ENCODE results near the gene DGKB. TPM values are rescaled to one million over a fixed set of nuclear protein-coding genes. Genes with fewer than 3 reads are reported as not detected.

The DGKB gene
- total and polyA plus RNA-seq, 5 donors: 0.16 to 1.1 (median 0.54) TPM

- intact Hi-C loops (cut with DNase I): no loop called here
- H3K27me3 ChIP-seq (ENCODE audit: control insufficient read depth, insufficient read depth): no peaks in the 10 kb centered on the region
- no peak for DNase-seq
- no peak for ATAC-seq
- no peaks in the 10 kb centered on the region for H3K9me3 ChIP-seq (ENCODE audit: control insufficient read depth, low read length)
- H3K27ac ChIP-seq (ENCODE audit: low read length): peak overlapping the region; percentile 9
- peaks cover 2% of the 10 kb centered on the region for H3K4me1 ChIP-seq (ENCODE audit: control insufficient read depth, insufficient read depth, low read length)
- WGBS: 61% methylated on average over 3 of the region's 3 CpGs
- H3K4me3 ChIP-seq (ENCODE audit: low read length): no peak overlapping the region
Measured at GRCh38 chr7:14760730-14761478, 141.6 kb downstream of the DGKB start.

- peaks cover 2% of the 10 kb centered on the region for H3K4me1 ChIP-seq (ENCODE audit: control insufficient read depth, insufficient read depth, low read length)
- no peak for DNase-seq
- no peak overlapping the region for H3K4me3 ChIP-seq (ENCODE audit: low read length)
- intact Hi-C loops (cut with DNase I): no loop called here
- 93% methylated on average over 5 of the region's 5 CpGs for WGBS
- H3K27me3 ChIP-seq (ENCODE audit: control insufficient read depth, insufficient read depth): no peaks in the 10 kb centered on the region
- no peak for ATAC-seq
- no peak overlapping the region for H3K27ac ChIP-seq (ENCODE audit: low read length)
- H3K9me3 ChIP-seq (ENCODE audit: control insufficient read depth, low read length): no peaks in the 10 kb centered on the region
Measured at GRCh38 chr7:14759785-14760184, 142.8 kb downstream of the DGKB start.

DNA sequence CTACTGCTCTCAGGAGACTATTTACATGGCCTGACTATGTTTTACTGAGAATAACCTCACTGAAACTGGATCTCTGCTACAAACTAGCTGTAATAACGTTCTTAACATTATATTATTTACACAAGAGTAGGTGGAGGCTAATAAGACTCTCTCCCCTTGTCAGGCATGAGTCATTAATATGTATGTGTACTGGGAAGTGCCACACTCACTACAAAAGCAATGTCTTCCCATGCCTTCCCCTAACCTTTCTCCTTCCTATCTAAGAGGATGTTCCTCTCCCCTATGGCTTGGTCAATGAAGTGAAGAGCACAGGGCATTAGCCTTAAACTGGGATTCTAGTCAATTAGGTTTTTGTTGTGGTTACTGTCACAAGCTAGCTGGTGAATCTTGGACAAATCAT lies 147.9 kb downstream of the DGKB start:
- no peaks in the 10 kb centered on the region for H3K27me3 ChIP-seq (ENCODE audit: control insufficient read depth, insufficient read depth)
- WGBS: 50% methylated on average over 1 of the region's 1 CpG
- H3K4me3 ChIP-seq (ENCODE audit: low read length): no peak overlapping the region
- H3K9me3 ChIP-seq (ENCODE audit: control insufficient read depth, low read length): no peaks in the 10 kb centered on the region
- ATAC-seq (no peak), DNase-seq (no peak)
- no peaks in the 10 kb centered on the region for H3K4me1 ChIP-seq (ENCODE audit: control insufficient read depth, insufficient read depth, low read length)
- no peak overlapping the region for H3K27ac ChIP-seq (ENCODE audit: low read length)
- intact Hi-C loops (cut with DNase I): no loop called here

DNA sequence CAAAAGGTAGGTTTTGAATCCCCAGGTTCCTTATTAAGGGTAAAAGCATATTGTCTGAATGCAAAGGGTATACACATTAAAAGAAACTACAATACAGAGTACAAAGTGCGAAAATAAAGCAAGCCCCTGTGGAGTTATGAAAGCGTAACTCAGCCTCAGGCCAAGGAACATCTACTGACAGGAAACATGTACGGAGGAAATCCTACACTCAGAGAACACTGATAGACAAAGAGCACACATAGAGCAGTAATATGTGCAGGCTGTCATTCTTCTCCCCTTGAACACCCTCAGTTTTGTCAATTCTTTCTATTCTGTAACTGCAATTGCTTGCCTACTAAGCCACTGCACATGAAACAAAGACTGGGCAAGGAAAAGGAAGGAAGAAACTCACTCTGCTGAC lies 150.2 kb downstream of the DGKB start:
- 62% methylated on average over 3 of the region's 3 CpGs for WGBS
- H3K9me3 ChIP-seq (ENCODE audit: control insufficient read depth, low read length): no peaks in the 10 kb centered on the region
- no peak for DNase-seq
- intact Hi-C loops (cut with DNase I): no loop called here
- no peak overlapping the region for H3K27ac ChIP-seq (ENCODE audit: low read length)
- H3K27me3 ChIP-seq (ENCODE audit: control insufficient read depth, insufficient read depth): no peaks in the 10 kb centered on the region
- peaks cover 3% of the 10 kb centered on the region for H3K4me1 ChIP-seq (ENCODE audit: control insufficient read depth, insufficient read depth, low read length)
- ATAC-seq: no peak
- no peak overlapping the region for H3K4me3 ChIP-seq (ENCODE audit: low read length)

DNA sequence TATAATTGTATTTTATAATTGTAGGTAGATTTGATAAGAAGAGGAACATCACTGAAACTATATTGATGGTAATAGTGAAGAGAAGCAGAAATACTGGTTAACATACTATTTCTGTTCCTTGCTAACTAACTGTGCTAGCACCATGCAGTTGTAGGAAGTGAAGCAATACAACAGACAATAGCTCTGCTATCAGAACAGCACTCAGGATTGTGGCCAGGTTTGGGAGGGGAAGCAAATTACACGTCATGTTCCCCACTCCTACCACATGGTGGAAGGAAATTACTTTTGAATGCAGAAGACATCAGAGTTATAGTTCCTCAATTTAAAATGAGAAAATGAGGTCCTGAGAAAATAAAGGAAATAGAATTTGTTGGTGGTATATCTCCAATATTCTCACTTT lies 151.1 kb downstream of the DGKB start:
- no peaks in the 10 kb centered on the region for H3K9me3 ChIP-seq (ENCODE audit: control insufficient read depth, low read length)
- DNase-seq (no peak), ATAC-seq (peak in 1 of 2 donors; percentile 68)
- no peaks in the 10 kb centered on the region for H3K27me3 ChIP-seq (ENCODE audit: control insufficient read depth, insufficient read depth)
- intact Hi-C loops (cut with DNase I): no loop called here
- H3K4me1 ChIP-seq (ENCODE audit: control insufficient read depth, insufficient read depth, low read length): peaks cover 3% of the 10 kb centered on the region
- 30% methylated on average over 1 of the region's 1 CpG for WGBS
- H3K4me3 ChIP-seq (ENCODE audit: low read length): no peak overlapping the region
- no peak overlapping the region for H3K27ac ChIP-seq (ENCODE audit: low read length)

DNA sequence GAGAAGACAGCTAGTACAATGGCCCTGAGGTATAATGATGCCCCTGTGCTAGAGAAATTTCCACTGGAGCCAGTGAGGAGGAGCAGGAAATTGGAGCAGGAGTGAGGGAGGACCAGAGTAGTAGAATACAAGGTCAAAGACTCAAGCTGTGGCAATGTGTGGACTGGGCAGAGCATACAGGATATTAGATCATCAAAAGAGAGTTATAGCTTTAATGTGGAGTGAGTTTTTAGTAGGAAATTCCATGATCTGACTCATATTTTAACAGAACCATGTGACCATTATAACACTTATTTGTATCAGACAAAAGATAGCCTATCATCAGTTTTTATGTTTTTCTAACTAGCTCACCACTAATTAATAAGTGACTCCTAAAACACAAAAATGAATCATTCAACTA lies 154.1 kb downstream of the DGKB start:
- peak in 1 of 2 donors; percentile 59 for ATAC-seq
- Histone ChIP-seq H3K4me3 (ENCODE audit: low read length) (no peak overlapping the region), H3K4me1 (ENCODE audit: control insufficient read depth, insufficient read depth, low read length) (peaks cover 3% of the 10 kb centered on the region), H3K27ac (ENCODE audit: low read length) (no peak overlapping the region), H3K27me3 (ENCODE audit: control insufficient read depth, insufficient read depth) (no peaks in the 10 kb centered on the region), H3K9me3 (ENCODE audit: control insufficient read depth, low read length) (no peaks in the 10 kb centered on the region)
- intact Hi-C loops (cut with DNase I): no loop called here
- no peak for DNase-seq

- Histone ChIP-seq H3K27me3 (ENCODE audit: control insufficient read depth, insufficient read depth) (no peaks in the 10 kb centered on the region), H3K4me3 (ENCODE audit: low read length) (no peak overlapping the region), H3K9me3 (ENCODE audit: control insufficient read depth, low read length) (no peaks in the 10 kb centered on the region), H3K27ac (ENCODE audit: low read length) (no peak overlapping the region), H3K4me1 (ENCODE audit: control insufficient read depth, insufficient read depth, low read length) (peaks cover 3% of the 10 kb centered on the region)
- ATAC-seq: no peak
- whole genome bisulfite sequencing: 52% methylated on average over 4 of the region's 4 CpGs
- intact Hi-C loops (cut with DNase I): no loop called here
- DNase-seq: no peak
Measured at GRCh38 chr7:14747701-14748100, 154.8 kb downstream of the DGKB start.

GRCh38 chr7:14745076-14745475 lies 157.5 kb downstream of the DGKB start:
- WGBS: 91% methylated on average over 4 of the region's 4 CpGs
- H3K4me3 ChIP-seq (ENCODE audit: low read length): no peak overlapping the region
- H3K27ac ChIP-seq (ENCODE audit: low read length): no peak overlapping the region
- DNase-seq (no peak), ATAC-seq (no peak)
- H3K4me1 ChIP-seq (ENCODE audit: control insufficient read depth, insufficient read depth, low read length): peaks cover 3% of the 10 kb centered on the region
- H3K9me3 ChIP-seq (ENCODE audit: control insufficient read depth, low read length): no peaks in the 10 kb centered on the region
- no peaks in the 10 kb centered on the region for H3K27me3 ChIP-seq (ENCODE audit: control insufficient read depth, insufficient read depth)
- intact Hi-C loops (cut with DNase I): no loop called here

- Histone ChIP-seq H3K27ac (ENCODE audit: low read length) (no peak overlapping the region), H3K9me3 (ENCODE audit: control insufficient read depth, low read length) (no peaks in the 10 kb centered on the region), H3K4me1 (ENCODE audit: control insufficient read depth, insufficient read depth, low read length) (no peaks in the 10 kb centered on the region), H3K27me3 (ENCODE audit: control insufficient read depth, insufficient read depth) (no peaks in the 10 kb centered on the region), H3K4me3 (ENCODE audit: low read length) (no peak overlapping the region)
- WGBS: 93% methylated on average over 4 of the region's 4 CpGs
- intact Hi-C loops (cut with DNase I): no loop called here
- ATAC-seq (no peak), DNase-seq (no peak)
Measured at GRCh38 chr7:14740606-14741005, 161.9 kb downstream of the DGKB start.

DNA sequence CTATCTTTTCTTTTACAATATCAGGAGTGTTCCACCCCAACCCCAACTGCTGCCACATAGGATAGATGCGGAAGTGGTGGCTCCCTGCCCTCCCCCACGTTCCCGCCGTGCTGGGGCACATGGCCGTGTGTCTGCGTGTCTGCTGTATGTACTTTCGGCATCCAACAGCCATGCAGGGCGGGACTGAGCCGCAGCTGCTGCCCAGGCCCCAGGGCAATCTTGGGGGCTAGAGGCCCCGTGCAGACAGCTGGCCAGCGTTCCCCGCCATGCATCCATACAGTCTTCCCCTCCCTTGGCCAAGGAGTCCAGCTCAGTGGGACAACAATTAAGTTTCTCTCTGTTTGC lies 162.7 kb downstream of the DGKB start:
- intact Hi-C loops (cut with DNase I): no loop called here
- Histone ChIP-seq H3K27me3 (ENCODE audit: control insufficient read depth, insufficient read depth) (no peaks in the 10 kb centered on the region), H3K4me3 (ENCODE audit: low read length) (no peak overlapping the region), H3K9me3 (ENCODE audit: control insufficient read depth, low read length) (no peaks in the 10 kb centered on the region), H3K27ac (ENCODE audit: low read length) (no peak overlapping the region), H3K4me1 (ENCODE audit: control insufficient read depth, insufficient read depth, low read length) (no peaks in the 10 kb centered on the region)
- DNase-seq (no peak), ATAC-seq (no peak)
- WGBS: 95% methylated on average over 12 of the region's 12 CpGs

DNA sequence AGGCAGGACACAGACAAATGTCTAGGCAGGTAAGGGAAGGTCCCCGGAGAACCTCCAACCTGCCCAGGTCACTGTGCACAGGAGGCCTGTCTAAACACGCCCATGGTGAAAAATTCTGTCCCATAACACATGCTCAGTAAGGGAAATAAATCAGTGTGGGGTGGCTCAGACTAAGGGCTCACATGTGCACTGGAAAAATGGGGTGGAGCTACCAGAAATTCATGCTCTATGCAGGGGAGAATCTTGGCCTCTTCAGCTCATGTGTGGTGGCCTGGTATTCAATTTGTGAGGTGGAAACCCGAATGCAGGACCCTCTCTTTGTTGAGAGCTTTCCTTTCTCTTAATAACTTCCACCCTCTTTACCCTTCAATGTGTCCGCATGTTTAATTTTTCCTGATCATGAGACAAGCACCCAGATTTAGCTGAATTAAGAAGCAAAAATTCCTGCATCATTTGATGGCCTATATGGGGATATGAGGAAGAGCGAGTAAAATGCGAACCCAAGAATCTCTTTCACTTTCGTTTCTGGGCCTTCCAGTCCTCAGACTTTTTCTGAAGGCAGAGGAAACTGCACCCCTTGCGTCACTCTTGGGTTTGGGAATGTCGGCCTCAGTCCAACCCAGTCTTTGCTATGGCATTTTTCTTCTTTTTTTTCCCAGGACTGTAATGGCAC lies 163.2 kb downstream of the DGKB start:
- intact Hi-C loops (cut with DNase I): no loop called here
- DNase-seq (peak in 1 of 3 donors; percentile 30), ATAC-seq (no peak)
- 82% methylated on average over 9 of the region's 9 CpGs for WGBS
- no peak overlapping the region for H3K27ac ChIP-seq (ENCODE audit: low read length)
- no peaks in the 10 kb centered on the region for H3K27me3 ChIP-seq (ENCODE audit: control insufficient read depth, insufficient read depth)
- H3K4me1 ChIP-seq (ENCODE audit: control insufficient read depth, insufficient read depth, low read length): no peaks in the 10 kb centered on the region
- no peaks in the 10 kb centered on the region for H3K9me3 ChIP-seq (ENCODE audit: control insufficient read depth, low read length)
- H3K4me3 ChIP-seq (ENCODE audit: low read length): no peak overlapping the region
